NT2/D1 (cell line): Measurements from ENCODE around the gene HS3ST6.
"Not testable (repeated sequence)": the region's sequence is repeated elsewhere in the genome, so short reads cannot be mapped to it uniquely, and the experiment has no call there.

Experiments
- DNase-seq: peaks from one replicate; pipeline ENCODE4 v3.0.0-alpha.2; 2011; ENCODE audit warnings: low read depth, low spot score
- H3K27me3 ChIP-seq: 2 replicates; pipeline ENCODE4 v1.6.0; 2011; ENCODE audit warnings: mild to moderate bottlenecking; ENCODE audit not compliant: insufficient read length, insufficient read depth
- H3K36me3 ChIP-seq: 2 replicates; pipeline ENCODE4 v1.6.1; 2011; ENCODE audit warnings: mild to moderate bottlenecking, low read length, mixed read lengths; ENCODE audit not compliant: insufficient read depth, insufficient read length
- H3K4me1 ChIP-seq: 2 replicates; pipeline ENCODE4 v1.5.1; 2011; ENCODE audit not compliant: insufficient read depth, insufficient read length
- H3K4me3 ChIP-seq: 2 replicates; pipeline ENCODE4 v1.5.1; 2011; ENCODE audit warnings: low read depth; ENCODE audit not compliant: insufficient read length
- H3K9ac ChIP-seq: 2 replicates; pipeline ENCODE4 v1.6.0; 2011; ENCODE audit warnings: low read depth; ENCODE audit not compliant: insufficient read length
- H3K9me3 ChIP-seq: 2 replicates; pipeline ENCODE4 v1.5.1; 2011; ENCODE audit warnings: mild to moderate bottlenecking, low read length; ENCODE audit not compliant: insufficient read depth
- SUZ12 ChIP-seq: IDR thresholded peaks from 2 replicates; pipeline ENCODE4 v1.6.1; 2011; ENCODE audit not compliant: insufficient read length, insufficient read depth; ENCODE audit errors: extremely low read depth
- YY1 ChIP-seq: IDR thresholded peaks from 2 replicates; pipeline ENCODE4 v1.6.1; 2011; ENCODE audit not compliant: insufficient read length, insufficient read depth
- ZNF274 ChIP-seq: IDR thresholded peaks from 2 replicates; pipeline ENCODE4 v1.6.1; 2011; ENCODE audit warnings: mild to moderate bottlenecking, low read depth, low read length

The HS3ST6 gene

DNA sequence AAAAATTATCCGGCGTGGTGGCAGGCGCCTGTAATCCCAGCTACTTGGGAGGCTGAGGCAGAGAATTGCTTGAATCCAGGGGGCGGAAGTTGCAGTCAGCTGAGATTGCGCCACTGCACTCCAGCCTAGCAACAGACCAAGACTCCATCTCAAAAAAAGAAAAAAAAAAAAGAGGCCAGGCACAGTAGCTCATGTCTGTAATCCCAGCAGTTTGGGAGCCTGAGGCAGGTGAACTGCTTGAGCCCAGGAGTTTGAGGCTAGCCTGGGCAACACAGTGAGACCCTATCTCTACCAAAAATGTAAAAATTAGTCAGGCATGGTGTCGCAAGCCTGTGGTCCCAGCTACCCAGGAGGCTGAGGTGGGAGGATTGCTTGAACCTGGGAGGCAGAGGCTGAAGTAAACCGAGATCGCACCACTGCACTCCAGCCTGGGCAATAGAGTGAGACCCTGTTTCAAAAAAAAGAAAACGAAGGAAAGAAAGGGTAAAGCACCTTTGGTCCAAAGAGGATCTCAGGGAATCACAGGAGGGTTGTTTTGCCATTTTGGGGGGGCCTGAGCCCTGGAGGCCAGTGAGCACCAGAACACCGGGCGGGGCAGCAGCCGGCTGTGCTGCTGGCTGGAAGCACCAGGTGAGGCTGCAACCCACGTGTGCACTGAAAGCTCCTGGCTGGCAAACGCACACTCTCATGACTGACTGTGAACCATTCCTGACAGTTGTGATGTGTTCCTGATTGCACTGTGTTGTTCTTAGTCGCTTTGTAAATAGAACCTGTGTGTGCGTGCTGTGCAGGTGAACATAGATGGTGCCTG lies 18.4 kb downstream of the HS3ST6 start:
- Histone ChIP-seq H3K36me3 (no peaks in the 10 kb centered on the region), H3K9me3 (no peaks in the 10 kb centered on the region), H3K4me3 (no peak overlapping the region), H3K27me3 (no peaks in the 10 kb centered on the region), H3K4me1 (peaks cover 12% of the 10 kb centered on the region), H3K9ac (no peak overlapping the region)
- TF ChIP-seq SUZ12, result no peak
- no peak for TF ChIP-seq ZNF274
- TF ChIP-seq YY1, result no peak
- DNase-seq, result no peak

GRCh38 chr16:1897692-1898091 lies 20.5 kb downstream of the HS3ST6 start:
- DNase-seq, H3K36me3 ChIP-seq, H3K4me3 ChIP-seq, H3K9me3 ChIP-seq, H3K27me3 ChIP-seq, H3K4me1 ChIP-seq, H3K9ac ChIP-seq: not testable (repeated sequence)

DNA sequence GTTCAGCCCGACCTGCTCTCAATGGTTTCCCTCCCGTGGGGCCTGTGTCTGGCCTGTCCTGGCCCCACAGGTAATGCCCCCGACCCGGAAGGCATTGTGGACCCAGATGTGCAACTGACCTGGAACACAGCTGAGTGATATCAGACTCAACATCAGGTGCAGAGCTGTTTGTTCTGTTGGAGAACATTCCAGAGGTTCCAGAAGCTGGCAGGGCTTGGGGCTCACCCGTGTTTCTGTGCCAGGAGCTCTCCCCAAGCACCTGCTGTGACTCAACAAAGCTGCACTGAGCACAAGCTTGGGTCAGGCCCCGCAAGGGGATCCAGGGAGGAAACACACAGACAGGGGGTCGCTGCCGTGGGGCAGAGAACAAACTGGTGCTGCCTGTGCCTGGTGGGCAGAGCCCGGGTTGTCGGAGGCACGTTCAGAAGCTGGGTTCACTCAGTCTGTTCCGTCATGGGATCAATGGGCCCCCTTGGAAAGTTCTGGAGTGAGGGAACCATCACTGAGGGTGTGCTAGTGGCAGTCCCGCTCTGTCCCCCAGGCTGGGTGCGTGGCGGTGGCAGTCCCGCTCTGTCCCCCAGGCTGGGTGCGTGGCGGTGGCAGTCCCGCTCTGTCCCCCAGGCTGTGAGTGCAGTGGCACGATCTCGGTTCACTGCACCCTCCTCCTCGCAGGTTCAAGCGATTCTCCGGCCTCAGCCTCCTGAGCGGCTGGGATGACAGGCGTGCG lies 22.1 kb downstream of the HS3ST6 start:
- Histone ChIP-seq H3K27me3 (no peaks in the 10 kb centered on the region), H3K4me1 (peaks cover 3% of the 10 kb centered on the region), H3K36me3 (no peaks in the 10 kb centered on the region), H3K9me3 (no peaks in the 10 kb centered on the region), H3K4me3 (no peak overlapping the region), H3K9ac (no peak overlapping the region)
- TF ChIP-seq YY1 (no peak), ZNF274 (no peak), SUZ12 (no peak)
- DNase-seq, result no peak

DNA sequence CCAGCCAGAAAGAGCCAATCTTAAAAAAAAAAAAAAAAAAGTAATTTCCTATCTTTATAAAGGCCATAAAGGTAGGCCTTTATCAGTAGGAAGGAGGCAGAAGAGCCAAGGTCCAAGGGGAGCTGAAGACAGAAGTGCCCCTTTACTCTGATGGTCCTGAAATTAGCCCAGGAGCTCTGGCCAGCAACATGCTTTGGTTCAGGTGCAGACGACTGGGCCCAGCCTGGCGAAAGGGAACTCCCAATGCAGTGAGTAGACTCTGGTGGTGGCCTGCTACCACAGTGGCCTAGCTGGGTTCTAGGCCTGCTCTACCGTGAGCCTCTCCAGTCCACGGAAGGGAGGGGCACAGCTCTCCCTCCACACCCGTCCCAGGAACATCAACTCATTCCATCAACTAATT lies 23.1 kb downstream of the HS3ST6 start:
- TF ChIP-seq YY1, result no peak
- TF ChIP-seq ZNF274, result no peak
- H3K27me3 ChIP-seq, result no peaks in the 10 kb centered on the region
- DNase-seq, result no peak

DNA sequence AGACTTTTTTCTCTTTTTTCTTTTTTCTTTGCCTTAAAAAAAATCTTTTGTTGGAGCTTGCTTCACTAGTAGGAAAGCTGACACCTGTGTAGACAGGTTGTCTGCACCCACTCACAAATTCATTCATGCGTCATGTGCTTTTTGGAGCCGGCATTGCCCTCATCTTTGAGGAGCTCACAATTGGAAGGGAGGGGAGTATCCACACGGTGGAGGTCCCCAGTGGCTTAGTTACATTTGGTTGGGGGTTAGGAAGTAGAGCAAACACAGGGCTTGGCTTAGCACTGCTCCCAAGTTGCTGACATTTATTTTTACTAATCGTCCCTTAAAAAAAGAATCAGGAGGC lies 27.5 kb downstream of the HS3ST6 start:
- Histone ChIP-seq H3K9ac (no peak overlapping the region), H3K9me3 (no peaks in the 10 kb centered on the region), H3K27me3 (no peaks in the 10 kb centered on the region), H3K4me1 (peaks cover 2% of the 10 kb centered on the region), H3K4me3 (no peak overlapping the region), H3K36me3 (no peaks in the 10 kb centered on the region)
- TF ChIP-seq SUZ12 (no peak), ZNF274 (no peak), YY1 (no peak)
- no peak for DNase-seq

More for the DNA sequence above, 23.1 kb downstream of the HS3ST6 start:
- Histone ChIP-seq H3K9me3 (no peaks in the 10 kb centered on the region), H3K4me1 (no peaks in the 10 kb centered on the region), H3K9ac (no peak overlapping the region), H3K36me3 (no peaks in the 10 kb centered on the region), H3K4me3 (no peak overlapping the region)

GRCh38 chr16:1890024-1890707 lies 28.0 kb downstream of the HS3ST6 start:
- no peak for DNase-seq
- peaks cover 2% of the 10 kb centered on the region for H3K4me1 ChIP-seq
- no peaks in the 10 kb centered on the region for H3K9me3 ChIP-seq
- H3K4me3 ChIP-seq, result no peak overlapping the region
- no peak overlapping the region for H3K9ac ChIP-seq
- no peak for TF ChIP-seq YY1
- no peak for TF ChIP-seq ZNF274
- no peak for TF ChIP-seq SUZ12
- H3K36me3 ChIP-seq, result no peaks in the 10 kb centered on the region
- no peaks in the 10 kb centered on the region for H3K27me3 ChIP-seq

GRCh38 chr16:1887711-1888354 lies 30.4 kb downstream of the HS3ST6 start:
- Histone ChIP-seq H3K9ac (no peak overlapping the region), H3K4me3 (no peak overlapping the region), H3K4me1 (peaks cover 2% of the 10 kb centered on the region), H3K9me3 (no peaks in the 10 kb centered on the region), H3K27me3 (no peaks in the 10 kb centered on the region), H3K36me3 (no peaks in the 10 kb centered on the region)
- DNase-seq, result no peak
- TF ChIP-seq ZNF274 (no peak), SUZ12 (no peak), YY1 (no peak)
